GM19463 (cell line): ENCODE measurements around the gene MFNG.

ENCODE experiments used
- ATAC-seq: cut with Tn5 transposase; IDR thresholded peaks from one replicate; pipeline ENCODE4 v1.9.1; 2021; ENCODE audit warnings: mild to moderate bottlenecking, moderate library complexity; ENCODE audit not compliant: unreplicated experiment

MFNG gene

DNA sequence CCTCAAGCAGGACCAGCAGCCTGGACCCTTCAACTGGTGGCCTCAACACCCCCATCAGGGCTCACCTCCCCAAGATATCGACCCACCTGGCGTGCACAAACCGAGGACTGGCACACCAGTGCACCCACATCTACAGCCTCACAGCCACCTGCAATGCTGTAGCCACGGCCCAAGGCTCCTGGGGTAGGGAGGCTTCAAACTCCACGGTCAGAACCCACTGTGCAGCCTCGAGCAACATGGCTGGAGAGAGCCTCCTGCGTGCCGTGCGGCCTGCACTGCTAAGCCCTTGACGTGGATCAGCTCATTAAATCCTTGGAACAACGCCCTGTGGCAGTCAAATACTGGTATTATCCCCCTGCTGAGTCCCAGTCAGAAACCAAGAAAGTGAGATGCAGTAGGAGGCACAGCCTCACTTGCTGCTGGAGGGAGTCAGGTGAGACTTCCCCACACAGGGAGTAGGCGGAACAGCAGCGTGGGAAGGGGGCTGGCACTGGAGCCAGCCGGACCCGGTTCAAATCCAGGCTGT lies 28.4 kb upstream of the MFNG start:
- ATAC-seq = no peak

DNA sequence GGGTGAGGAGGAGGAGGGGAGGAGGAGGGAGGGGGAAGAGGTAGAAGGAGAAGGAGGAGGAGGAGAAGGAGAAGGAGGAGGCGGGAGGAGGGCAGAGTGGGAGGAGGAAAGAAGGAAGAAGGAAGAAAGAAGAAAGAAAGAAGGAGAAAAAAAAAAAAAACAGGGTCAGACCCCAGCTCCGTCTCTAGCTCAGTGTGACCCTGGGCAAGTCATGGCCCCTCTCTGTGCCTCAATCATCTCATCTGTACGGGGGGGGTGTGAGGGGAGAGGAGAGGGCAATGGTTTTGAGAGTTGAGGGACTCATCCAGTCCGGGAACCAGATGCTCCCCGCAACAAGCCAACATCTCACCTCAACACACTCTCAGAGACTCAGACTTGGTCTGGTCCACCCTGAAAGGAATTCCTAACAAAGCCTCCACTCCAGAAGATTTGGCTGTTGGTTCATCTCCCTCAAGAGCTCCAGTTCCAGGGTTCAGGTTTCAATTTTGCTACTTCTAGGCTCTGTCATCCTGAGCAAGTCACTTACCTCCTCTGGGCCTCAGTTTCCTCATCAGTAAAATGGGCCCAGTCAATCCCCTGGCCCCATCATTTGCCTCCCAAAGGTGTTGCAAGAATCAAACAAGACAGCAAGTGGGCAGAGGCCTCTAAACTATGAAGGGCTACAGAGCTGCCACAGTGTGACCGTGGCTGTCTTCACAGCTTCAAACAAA lies 25.4 kb upstream of the MFNG start:
- no peak for ATAC-seq

DNA sequence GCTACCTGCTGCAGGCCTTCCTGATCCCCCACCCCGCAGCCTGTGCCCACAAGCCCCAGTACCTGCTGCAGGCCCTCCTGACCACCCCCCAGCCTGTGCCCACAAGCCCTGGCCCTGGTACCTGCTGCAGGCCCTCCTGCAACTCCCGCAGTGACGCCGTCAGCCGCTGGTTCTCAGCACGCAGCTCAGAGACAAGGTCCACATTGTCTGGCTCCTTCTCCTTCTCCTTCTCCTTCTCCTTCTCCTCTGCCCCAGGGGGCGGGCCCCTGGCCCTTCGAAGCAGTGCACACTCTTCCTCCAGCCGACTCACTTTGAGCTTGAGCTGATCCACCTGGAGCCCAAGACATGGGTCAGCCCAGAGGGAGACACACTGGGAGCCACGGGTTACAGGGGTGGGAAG lies 23.9 kb upstream of the MFNG start:
- no peak for ATAC-seq

DNA sequence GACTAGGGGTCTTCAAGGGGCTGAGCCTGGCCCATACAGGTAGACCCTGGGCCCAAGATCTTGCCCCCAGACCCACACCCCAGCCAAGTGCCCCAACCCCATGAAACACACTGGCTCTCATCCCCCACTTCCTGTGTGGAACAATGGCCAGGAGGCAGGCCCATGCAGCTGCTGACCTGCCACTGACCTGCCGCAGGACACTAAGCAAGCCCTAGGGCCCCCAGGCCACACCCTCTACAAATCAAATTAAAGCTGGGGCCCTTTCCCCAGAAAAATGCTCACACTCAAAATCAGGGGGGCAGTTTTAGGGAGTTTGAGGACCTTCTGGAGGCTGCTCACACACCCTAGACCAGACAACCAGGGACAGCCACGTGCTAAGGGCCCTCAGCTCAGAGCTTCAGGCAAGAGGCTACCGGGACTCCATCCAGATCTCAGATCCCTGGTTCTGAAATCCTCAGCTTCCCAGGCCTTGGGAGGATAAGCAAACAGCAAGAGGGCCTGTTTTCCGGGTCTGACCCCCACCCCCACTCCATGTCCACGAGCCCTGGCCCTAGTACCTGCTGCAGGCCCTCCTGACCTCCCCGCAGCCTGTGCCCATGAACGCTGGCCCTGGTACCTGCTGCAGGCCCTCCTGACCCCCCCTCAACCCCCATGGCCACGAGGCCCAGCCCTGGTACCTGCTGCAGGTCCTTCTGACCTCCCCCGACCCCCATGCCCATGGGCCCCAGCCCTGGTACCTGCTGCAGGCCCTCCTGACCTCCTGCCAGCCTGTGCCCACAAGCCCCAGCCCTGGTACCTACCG lies 23.1 kb upstream of the MFNG start:
- ATAC-seq = no peak

DNA sequence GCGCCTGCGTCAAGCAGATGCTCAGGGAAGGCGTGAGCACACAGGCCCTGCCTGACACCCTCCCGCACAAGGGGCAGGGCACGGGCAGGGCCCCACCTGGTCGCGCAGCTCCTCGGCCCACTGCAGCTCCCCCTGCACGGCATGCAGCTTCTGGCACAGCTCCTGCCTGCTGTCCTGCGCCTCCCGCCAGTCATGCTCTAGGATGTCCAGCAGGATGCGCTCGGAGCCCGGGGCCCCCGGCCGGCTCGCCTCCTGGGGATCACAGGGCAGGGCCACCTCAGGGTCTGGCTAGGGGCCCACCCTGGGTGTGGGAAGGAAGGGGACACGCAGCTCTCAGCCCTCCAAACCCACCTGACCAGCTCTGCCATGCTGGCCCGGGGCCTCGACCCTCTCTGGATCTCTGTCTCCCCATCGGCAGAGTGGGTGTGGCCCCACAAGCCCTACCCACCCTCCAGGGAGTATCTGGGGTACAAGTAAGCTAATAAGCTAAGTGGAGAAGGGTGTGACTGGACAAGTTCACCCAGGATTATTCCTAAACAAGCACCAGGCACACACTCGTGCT lies 22.3 kb upstream of the MFNG start:
- ATAC-seq = no peak

DNA sequence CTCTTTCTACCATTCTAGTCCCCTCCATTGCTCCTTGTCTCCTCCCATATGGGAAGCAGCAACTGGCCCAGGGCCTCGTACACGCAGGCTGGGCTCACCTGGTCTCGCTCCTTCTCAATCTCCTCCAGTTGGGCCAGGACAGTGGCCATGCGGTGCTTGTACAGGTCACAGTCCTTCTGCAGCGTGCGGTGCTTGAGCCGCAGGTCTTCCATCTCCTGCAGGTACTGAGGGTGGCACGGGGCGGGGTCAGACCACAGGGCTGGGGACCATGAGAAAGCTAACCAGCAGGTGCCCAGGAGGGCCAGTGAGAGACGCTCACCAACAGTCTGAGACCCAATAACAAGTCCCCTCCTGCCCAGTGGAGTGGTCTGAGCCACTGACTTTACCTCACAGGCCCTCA lies 21.5 kb upstream of the MFNG start:
- no peak for ATAC-seq

DNA sequence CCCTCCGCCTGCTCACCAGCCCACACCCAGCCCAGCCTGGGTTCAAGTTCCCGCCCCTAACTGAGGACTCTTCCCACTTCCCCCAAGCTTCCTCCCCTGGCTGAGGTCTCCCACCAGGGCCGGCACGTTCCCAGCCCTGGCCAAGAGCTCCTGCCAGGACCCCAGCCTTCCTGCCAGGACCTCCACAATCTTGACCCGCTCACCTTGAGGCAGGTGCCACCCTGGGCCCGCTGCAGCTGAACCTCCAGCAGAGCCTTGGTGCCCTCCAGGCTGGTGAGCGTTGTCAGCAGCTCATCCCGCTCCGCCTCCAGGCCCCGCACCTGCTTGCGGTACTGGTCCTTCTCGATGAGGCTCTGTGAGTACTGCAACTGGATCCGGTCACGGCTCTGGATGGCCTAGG lies 19.8 kb upstream of the MFNG start:
- ATAC-seq = no peak

DNA sequence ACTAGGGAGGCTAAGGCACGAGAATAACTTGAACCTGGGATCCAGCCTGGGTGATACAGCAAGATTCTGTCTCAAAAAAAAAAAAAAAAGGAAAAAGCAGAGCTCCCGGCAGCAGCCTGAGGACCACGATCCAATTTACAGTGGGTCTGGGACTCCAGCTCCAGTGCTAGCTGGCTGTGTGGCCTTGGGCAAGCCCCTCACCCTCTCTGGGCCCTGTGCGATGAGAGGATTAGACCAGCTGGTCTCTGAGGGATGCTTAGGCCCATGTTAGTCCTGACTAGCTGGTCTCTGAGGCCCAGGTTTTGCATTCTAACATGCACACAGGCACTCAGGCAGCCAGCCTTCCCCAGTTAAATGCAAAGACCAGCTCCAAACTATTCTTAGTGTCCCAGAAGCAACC lies 19.4 kb upstream of the MFNG start:
- ATAC-seq = no peak

DNA sequence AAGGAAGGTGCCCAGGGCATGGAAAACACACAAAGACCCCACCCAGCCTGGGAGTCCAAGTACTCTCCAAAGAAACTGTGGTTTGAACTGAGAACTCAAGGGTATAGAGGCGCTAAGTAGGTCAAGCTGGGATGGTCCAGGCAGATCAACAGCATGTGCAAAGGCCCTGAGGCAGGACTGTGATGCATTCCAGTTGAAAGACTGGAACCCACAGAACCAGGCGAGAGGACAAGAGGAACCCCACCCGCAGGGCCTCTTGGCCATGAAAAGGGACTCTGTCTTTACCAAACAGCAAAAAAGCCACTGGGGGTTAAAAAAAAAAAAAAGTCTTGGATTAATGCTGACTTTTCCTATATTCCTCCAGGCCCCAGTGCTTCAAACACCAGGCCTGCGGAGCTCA lies 18.8 kb upstream of the MFNG start:
- no peak for ATAC-seq

DNA sequence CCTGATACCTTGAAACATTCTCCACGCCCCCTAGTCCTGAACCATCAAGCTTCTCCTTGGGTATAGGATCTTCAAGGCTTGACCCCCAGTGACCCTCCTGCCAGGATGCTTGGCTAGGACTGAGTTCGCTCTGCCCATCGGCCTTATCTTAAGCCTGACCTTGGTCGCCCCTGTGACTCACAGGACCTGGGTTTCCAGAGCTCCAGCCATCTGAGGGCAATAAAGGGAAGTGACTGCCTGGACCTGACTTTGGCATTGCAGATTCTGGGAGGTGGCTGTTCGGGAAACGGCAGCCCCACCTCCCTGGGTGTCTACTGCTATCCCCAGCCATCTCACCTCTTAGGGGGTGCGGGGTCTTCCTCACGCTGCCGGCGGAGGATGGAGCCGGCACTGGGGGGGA lies 17.7 kb upstream of the MFNG start:
- ATAC-seq = no peak

DNA sequence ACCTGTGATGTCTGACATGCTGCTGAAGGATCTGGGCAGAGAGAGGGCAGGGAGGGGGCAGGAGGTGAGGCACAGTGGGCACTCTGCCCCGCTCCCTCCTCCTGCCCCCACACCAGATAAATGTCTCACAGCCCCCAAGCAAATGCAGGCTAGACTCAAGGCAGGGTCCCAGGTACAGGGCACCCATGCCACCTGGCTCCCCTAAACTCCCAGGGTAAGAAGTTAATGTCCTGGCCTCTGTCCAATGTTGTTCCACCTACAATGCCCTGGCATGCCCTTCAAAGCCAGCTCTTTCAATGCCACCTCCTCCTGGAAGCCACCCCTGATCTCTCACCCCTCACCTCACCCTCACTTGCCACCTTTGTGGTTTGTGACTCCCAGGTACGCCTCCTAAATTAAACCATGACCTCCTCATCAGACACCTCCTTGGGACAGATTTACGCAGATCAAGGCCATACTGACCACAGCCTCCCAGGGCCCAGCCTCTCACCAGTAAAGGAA lies 17.0 kb upstream of the MFNG start:
- ATAC-seq = no peak

DNA sequence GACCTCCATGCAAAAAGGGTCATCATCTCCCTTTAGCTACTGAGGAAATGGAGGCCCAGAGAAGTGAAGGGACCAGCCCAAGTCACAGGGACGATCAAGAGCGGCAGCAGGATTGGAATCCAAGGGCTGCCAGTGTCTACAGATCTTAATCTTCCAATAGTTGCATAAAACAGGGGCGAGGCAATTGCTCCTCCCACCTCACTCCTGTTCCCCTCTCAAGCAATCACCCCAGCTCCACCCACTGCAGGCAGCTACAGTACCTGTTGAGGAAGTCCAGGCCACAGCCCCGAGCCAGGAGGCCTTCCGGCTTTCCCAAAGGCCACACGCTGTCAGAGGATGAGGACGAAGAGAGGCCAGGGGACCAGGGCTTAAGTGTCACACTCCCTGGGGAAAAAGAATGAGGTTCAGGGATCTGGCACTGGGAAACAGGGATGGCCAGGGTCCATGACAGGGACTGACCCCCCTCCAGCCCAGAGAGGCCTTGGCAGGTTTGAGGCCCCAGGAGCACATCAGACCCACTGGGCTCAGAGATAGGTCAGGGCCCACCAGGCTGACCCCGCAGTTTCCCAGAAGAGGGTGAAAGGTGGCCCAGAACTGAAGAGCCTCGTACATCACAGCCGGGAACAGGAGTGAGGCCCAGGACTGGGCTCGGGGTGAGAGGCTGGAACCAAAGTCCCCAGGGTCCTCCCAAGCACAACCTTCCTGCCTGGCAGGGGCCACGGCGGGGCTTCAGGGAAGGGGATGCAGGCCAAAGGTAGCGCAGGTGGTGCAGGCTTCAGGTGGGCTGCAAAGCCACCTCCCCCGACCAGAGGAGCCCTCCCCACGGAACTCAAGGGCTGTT lies 16.4 kb upstream of the MFNG start:
- ATAC-seq = no peak

DNA sequence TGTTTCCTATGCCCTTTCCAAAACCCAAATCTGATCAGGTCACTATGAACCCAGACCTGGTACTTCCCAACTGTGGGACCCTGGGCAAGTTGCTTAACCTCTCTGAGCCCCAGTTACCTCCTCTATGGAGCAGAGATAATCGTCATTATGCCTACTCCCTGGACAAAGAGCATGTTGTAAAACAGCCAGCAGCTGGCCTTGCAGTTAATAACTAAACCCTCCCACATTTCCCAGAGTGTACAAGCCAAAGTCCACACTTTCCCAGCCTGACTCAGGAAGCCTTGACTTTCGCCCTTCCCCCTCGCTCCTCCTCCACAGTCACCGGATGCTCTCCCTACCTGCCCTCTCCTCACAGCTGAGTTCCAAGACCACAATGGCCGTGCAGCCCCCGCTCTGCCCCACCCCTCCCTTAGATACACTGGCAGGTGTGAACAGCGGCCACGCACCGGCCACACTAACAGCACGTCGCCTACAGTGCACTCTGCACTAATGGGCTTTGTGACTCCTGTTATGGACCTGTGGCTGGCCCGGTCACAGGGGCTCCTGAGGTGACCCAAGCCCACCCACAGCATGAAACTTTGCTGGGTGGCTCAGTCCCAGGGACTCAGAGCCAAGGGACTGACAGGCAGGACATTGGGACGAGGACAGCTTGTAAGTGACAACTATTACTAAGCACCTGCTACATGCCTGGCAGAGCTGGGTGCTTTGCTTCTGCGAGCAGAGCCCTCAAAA lies 15.6 kb upstream of the MFNG start:
- no peak for ATAC-seq

DNA sequence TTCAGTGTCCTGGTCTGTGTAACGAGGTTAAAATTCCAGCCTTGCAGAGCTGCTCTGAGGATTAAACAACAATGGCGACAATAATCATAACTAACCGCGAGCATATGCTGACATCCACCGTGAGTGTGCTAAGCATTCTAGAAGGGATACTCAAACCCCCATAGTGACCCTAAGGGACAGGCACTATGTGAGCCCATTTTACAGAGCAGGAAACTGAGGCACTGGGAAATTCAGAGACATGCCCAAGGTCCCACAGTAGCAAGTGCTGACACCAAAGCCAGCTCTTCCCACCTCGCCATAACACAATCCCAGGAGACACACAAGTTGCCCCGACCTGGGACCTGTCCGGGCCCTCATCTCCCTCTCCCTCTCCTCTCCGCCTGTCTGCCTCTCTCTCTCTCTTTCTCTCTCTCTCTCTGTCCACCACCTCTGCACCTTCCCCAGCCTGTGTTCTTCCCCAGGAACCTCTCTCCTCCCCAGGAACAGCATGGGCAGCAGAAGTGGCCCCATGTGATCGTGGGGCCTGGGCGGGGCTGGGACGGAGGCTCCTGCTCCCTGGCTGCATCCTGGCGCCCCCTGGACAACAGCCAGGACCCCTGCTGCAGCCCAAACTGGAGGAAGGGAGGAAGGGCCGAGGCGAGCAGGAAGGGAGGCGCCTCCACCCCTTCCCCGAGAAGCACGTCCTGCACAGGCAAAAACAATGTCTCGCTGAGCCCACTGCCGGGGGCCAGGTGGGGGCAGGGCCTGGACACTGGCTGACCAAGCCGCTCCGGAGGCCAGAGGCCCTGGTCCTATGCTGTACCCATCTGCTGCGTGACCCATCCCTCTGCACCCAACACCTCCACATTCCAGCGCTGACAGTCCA lies 14.8 kb upstream of the MFNG start:
- no peak for ATAC-seq

DNA sequence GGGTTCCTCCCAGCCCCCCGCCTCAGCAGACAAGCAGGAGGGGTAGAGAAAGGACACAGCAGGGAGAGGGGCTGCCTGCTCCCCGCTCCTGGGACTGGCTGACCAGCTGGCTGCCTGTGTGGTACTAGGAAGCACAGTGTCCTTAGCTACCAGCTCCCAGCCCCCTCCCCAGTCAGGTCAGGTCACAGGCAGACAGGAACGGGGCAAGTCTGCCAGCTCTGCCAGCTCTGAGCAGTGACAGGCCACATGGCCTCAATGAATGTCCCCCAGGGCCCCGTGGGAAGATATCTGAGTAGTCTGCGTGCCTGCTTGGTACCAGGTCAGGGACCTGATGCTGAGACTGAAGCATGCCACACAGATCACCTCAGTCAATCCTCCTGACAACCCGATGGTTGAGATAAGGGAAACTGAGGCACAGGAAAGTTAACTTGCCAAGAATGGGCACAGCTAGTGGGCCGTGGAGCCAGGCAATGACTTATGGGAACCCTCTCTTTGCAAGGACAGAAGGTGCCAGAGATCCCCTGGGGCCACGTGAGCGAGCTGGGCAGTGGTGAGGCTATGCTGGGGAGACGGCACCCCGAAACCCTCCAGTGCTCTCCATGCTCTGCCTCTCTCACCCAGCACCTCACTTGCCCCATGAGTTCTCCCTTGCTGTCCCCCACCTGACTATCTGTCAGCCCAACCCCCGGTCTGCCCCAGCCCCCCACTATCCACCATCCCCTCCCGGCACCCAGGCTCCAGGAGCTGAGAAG lies 13.8 kb upstream of the MFNG start:
- ATAC-seq = no peak

DNA sequence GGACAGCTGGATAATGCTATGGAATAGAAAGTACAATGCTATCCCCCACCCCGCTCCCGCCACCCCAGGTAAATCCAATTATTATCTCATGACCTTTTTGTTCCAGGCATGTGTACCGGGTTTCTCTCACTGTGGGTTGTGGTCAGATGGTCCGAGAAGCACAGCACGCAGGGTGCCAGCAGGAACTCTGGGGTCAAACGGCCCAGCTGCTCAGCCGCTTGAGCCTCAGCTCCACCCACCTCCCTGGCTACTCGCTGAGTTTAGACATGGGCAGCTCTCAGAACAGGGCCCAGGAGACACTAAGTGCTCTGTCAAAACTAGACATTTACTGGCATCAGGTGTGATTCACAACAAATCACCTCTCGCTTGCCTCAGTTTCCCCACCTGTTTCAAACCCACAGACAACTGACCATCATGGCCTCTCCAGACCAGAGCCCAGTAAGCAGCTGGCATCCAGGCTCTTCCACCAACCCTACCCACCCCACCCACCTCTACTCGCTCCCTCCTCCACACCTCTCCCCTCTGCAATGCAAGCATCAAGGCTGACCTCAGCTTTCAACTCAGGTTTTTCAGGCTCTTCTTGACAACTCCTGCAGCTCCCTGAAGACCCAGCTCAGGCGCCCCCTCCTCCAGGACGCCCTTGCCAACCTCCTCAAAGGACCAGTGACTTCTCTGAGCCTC lies 13.0 kb upstream of the MFNG start:
- no peak for ATAC-seq

DNA sequence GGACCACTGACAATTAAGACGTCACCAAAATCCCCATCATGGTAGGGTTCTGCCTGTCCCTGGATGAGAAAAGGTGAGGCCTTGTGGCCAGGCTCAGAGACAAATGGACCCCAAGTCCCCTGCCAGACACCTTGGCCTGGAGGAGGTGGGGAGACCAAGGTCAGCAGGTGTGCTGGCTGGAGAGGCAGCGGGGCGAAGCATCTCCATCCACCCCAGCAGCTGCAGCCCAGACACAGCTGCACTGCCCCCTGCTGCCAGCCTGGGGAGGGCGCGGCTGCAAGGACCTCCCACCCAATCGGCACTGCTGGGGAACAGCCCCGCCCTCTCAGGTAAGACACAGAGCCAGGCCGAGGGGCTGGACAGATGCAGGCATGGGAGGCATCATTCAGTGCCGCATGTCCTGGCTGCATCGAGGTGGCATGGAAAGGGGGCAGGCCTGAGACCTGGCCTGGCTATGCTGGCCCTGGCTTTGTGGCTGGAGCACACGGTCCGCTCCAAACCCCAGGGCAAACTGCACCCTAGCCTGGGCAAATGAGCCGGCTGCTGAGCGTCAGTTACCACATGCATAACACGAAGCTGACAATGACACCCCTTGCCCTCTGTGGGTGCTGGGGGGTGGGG lies 12.2 kb upstream of the MFNG start:
- no peak for ATAC-seq
